ENCODE data around the gene SLC25A6. TPM values are rescaled to one million over a fixed set of nuclear protein-coding genes. Genes with fewer than 3 reads are reported as not detected.

The SLC25A6 gene
- total and polyA plus RNA-seq, 2 of the 13 experiments (the other 11 are each of a cell fraction or from before 2014, with no cell fraction given), result 138 to 581 TPM

DNA sequence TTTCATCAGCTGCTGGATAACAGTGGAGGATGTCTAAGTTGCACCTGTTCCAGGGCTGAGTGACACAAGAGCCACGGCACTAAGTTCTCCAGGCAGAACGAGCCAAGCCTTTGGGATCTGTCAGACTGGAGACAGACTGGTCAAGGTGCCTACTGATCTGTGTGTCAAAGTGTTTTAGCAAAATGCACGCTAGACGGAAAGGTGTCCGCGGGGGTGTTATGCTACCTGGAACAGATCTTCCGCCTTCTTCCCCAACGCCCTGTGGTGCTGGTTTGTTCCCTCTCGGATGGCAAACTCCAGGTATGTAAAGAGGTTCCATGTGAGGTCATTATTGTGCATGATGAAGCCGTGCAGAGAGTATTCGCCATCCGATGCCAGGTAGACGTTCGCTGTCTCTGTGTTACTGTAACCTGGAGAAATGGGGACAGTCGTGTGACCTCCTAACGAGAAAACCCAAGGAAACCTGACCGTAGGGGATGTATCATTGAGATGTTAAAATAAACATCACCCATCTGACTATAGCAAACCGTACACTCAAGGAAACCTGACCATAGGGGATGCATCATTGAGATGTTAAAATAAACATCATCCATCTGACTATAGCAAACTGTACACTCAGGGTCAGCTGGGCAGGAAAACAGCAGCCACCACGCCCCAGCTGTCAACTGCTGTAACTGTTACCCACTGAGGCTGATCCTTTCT, 29.7 kb upstream of the SLC25A6 start (continued):
- TF ChIP-seq ZNF670 (CRISPR knock-in tag; IDR thresholded peaks at IDR 0.05; ENCODE audit: borderline replicate concordance), result no peak
- no peak for TF ChIP-seq ZNF24 (IDR thresholded peaks at IDR 0.05)
- TF ChIP-seq TRIM24 (CRISPR knock-in tag; IDR thresholded peaks at IDR 0.05), result no peak
- no peak for TF ChIP-seq RBM22 (optimal IDR thresholded peaks at IDR 0.05; ENCODE audit: low read length)
- TF ChIP-seq ZBTB42 (CRISPR knock-in tag; IDR thresholded peaks at IDR 0.05), result no peak
- TF ChIP-seq MTA3 (CRISPR knock-in tag; IDR thresholded peaks at IDR 0.05), result no peak
- TF ChIP-seq SIX4 (CRISPR knock-in tag; IDR thresholded peaks at IDR 0.05), result no peak
- no peak for TF ChIP-seq SMAD1 (CRISPR knock-in tag; IDR thresholded peaks at IDR 0.05; ENCODE audit: borderline replicate concordance, low read depth)
- peak; percentile 26; the same call in 1 of the 2 replicates for TF ChIP-seq ZNF605 (CRISPR knock-in tag; IDR thresholded peaks at IDR 0.05)

DNA sequence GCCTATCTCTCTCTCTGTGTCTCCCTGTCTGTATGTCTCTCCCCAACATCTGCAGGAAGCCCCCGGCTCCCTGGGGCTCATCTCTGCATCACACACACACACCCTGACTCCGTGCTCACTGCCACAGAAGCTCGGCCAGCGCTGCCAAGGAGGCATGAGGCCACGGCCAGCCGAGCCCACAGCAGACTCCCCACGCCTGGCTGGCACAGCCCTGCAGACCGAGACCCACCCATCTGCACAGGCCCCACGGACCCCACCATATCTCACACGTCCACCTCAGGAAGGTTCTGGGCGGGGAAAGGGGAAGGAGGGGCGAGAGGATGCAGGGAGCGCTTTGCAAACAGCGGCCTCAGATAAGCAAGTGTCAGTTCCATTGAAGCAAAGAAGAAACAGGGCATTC, 28.5 kb upstream of the SLC25A6 start:
- 93% methylated on average over 14 of the region's 14 CpGs for WGBS (ENCODE audit: low lambda C conversion rate)
- in situ Hi-C loops (cut with HindIII; ENCODE audit: extremely low pct_ligation_motif_present, low pct_unique_long_range_greater_than_20kb), result no loop called here
- CTCF ChIA-PET (ENCODE audit: low intra/inter-chr PET ratio, low total read pairs), result no interaction called here
- intact Hi-C loops (cut with micrococcal nuclease; ENCODE audit: unreplicated experiment), result no loop called here
- ATAC-seq (peak; percentile 21), DNase-seq (ENCODE audit: low spot score) (no peak), FAIRE-seq (no peak)
- H3K27ac ChIP-seq (ENCODE audit: extremely low read length, insufficient read depth, low read length), result no peak overlapping the region
- no peak overlapping the region for H3K4me3 ChIP-seq (replicated peaks in 1 of 3; ENCODE audit: insufficient read depth in 1 of 3, low read depth in 2 of 3, low read length in 3 of 3)
- no peaks in the 10 kb centered on the region for H3K27me3 ChIP-seq (ENCODE audit: control insufficient read depth in 1 of 2, insufficient read depth in 2 of 2, low read length in 2 of 2)
- H3K9ac ChIP-seq (ENCODE audit: insufficient read depth, low read depth, low read length), result no peak overlapping the region
- no TSS peak for BruUV-seq (replicated peaks)
- H3K4me1 ChIP-seq (ENCODE audit: insufficient read depth, low read length), result peaks cover 12% of the 10 kb centered on the region
- no peak overlapping the region for H2AFZ ChIP-seq (ENCODE audit: low read length)
- H3K4me2 ChIP-seq (ENCODE audit: low read depth, low read length), result no peak overlapping the region
- no peaks in the 10 kb centered on the region for H3K79me2 ChIP-seq (ENCODE audit: insufficient read depth, low read length)
- peaks cover 9 to 14% of the 10 kb centered on the region in 2 experiments; a peak in 4 of 5 replicates for H3K36me3 ChIP-seq (replicated peaks in 1 of 2; ENCODE audit: control insufficient read depth in 1 of 2, insufficient read depth in 2 of 2, low read length in 2 of 2)
- H3K9me3 ChIP-seq (ENCODE audit: low read length), result peaks cover 16% of the 10 kb centered on the region; the same call in 1 of the 2 replicates
- POLR2A ChIA-PET, result no interaction called here
- peaks cover 3% of the 10 kb centered on the region; the same call in 1 of the 2 replicates for H4K20me1 ChIP-seq (ENCODE audit: insufficient read depth, low read length)
- TF ChIP-seq JUNB (CRISPR knock-in tag; IDR thresholded peaks at IDR 0.05; ENCODE audit: borderline replicate concordance) (no peak), PRDM10 (CRISPR knock-in tag; IDR thresholded peaks at IDR 0.05; ENCODE audit: low read depth) (no peak), RCOR2 (CRISPR knock-in tag; IDR thresholded peaks at IDR 0.05) (no peak), POLR2G (IDR thresholded peaks at IDR 0.05; ENCODE audit: low read depth, low read length) (0 out of 2 replicates have a peak, but pooled peaks have one; percentile 31), HNRNPK (IDR thresholded peaks at IDR 0.05; ENCODE audit: low read depth, low read length, poor library complexity, severe bottlenecking) (no peak), ZNF235 (CRISPR knock-in tag; IDR thresholded peaks at IDR 0.05; ENCODE audit: borderline replicate concordance) (no peak), TAF1 (CRISPR knock-in tag; IDR thresholded peaks at IDR 0.05) (no peak), NR2F6 (IDR thresholded peaks at IDR 0.05) (no peak), NR2F6 (CRISPR knock-in tag; IDR thresholded peaks at IDR 0.05) (no peak), KLF12 (CRISPR knock-in tag; IDR thresholded peaks at IDR 0.05; ENCODE audit: borderline replicate concordance) (no peak)
- TF ChIP-seq, protein P1, sequence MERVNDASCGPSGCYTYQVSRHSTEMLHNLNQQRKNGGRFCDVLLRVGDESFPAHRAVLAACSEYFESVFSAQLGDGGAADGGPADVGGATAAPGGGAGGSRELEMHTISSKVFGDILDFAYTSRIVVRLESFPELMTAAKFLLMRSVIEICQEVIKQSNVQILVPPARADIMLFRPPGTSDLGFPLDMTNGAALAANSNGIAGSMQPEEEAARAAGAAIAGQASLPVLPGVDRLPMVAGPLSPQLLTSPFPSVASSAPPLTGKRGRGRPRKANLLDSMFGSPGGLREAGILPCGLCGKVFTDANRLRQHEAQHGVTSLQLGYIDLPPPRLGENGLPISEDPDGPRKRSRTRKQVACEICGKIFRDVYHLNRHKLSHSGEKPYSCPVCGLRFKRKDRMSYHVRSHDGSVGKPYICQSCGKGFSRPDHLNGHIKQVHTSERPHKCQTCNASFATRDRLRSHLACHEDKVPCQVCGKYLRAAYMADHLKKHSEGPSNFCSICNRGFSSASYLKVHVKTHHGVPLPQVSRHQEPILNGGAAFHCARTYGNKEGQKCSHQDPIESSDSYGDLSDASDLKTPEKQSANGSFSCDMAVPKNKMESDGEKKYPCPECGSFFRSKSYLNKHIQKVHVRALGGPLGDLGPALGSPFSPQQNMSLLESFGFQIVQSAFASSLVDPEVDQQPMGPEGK (CRISPR knock-in tag; IDR thresholded peaks at IDR 0.05), result no peak
